ENCODE data around the gene CDKN2B-AS1.

The CDKN2B-AS1 gene

DNA sequence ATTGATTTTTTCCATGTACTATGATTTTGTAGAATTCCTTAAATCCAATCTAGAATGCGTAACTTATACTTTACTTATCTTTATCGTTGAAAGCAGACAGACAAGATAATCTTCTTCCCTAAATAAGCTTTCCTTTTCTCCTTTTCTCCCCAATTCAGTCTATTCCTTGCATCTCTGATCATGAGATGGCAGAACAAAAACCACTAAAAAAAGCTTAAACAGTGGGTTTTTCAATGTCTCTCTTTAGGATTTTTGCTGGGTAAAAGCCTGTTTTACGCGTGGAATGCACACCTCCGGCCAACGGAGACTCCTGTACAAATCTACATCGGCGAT is 13.8 kb downstream of the CDKN2B-AS1 start:
- no peak for DNase-seq

- peak; percentile 94 for DNase-seq
Observed at GRCh38 chr9:22008717-22009505, 14.3 kb downstream of the CDKN2B-AS1 start, which contains the start of gene CDKN2B. Gene CDKN2B (minus strand): TSS chr9:22009305. CDS start chr9:22008953, 352 bp downstream.

- DNase-seq = no peak
Observed at GRCh38 chr9:22009506-22009867, 14.9 kb downstream of the CDKN2B-AS1 start.

DNA sequence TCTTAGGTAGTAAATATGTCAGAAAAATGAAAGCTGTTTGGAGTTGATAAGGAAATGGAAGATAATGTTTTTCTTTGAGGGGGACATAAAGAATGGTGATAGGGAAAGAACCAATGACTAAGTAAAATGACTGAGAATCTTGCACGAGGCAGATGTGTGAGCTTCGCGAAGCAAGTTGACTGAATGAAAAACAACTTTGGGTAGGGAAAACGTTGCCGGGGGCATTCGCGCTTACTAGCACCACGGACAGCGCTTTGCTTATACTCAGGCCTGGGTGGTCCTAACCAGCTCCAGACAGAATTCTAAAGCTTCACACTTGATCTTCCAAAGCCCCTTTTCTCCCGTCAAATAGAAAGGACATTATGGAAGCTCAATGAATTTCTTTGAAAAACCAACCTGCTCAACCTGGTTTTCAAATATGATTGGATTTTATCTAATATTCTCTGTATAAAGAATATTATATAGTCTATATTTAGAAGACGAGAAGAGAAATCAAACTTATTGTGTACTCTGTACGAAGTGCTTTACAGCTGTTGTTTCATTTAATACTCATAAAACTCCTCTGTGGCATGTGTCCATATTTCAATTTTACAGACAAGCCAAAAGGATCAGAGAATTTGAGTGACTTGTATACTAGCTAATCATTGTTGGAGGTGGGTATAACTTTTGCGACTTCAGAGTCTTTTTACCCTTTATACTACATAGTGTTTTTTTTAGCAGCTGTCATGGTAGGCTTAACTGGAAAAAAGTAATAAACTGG is 16.5 kb downstream of the CDKN2B-AS1 start:
- DNase-seq = peak; percentile 61

GRCh38 chr9:22022396-22022795 is 27.8 kb downstream of the CDKN2B-AS1 start:
- no peak for DNase-seq

GRCh38 chr9:22026696-22027095 is 32.1 kb downstream of the CDKN2B-AS1 start:
- DNase-seq = no peak

DNA sequence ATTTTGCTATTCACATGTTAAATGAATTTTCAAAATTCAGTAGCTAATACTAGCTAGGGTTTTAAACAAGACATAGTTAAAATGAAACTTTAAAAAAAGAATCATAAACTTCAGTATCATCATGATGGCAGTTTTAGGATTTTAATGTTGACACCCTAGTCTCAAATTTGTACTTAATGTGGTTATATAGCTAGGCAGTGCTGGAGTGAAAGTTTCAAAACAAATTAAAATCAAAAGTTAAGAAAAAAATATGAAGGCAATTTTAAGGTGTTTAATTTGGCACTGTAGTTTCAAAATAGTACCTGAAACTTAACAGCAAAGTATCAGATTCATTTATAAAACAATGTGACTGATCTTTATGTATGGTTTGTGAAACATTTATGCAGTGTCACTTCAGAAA is 33.8 kb downstream of the CDKN2B-AS1 start:
- no peak for DNase-seq

DNA sequence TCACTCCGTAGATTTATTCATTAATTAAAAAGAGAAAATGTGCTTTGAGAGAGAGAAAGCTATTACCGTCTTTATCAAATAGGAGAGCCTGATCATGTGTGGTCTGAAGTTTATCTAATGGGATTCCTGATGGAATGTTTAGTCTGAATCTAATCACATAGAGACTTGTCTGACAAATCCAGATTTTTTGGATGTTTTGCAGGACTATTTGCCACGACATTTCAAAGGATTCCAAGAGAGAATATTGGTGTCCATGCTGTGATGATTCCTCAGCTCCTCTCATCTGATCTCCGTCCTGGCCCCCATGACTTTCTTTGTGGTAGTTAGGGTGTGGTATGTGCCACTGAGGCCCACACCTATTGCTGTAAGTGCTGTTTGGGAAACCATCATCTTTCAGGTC is 34.6 kb downstream of the CDKN2B-AS1 start:
- no peak for DNase-seq

GRCh38 chr9:22030101-22030598 is 35.6 kb downstream of the CDKN2B-AS1 start:
- DNase-seq = peak; percentile 59

DNA sequence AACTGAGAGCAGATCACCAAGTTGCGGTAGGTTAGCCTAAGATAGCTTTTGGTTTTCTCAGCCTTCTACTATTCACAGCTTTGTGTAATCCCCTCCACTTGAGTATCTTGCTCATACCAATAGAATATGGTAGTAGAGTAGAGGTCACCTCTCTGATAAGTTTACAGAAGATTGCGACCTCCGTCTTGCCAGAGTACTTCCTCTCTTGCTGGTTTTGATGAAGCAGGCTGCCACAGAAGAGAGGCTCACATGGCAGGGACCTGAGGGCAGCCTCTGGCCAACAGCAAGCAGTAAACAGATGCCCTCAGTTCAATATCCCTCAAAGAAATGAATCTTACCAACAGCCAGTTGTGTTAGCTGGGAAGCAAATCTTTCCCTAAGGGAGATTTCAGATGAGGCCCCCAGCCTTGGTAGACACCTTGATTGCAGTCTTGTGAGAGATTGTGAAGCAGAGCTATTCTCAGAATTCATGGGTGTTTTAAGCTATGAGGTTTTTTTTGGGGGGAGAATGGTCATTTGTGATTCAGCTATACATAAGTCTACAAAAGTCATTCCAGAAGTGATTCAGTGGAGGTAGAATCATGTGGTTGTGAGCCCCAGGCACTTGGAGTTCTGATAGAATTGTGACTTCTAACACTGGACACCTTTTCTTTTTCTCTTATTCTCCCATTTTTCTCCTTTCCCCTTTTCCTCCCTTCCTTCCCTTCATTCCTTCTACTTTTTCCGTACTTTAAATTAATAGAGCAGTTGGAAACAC is 37.2 kb downstream of the CDKN2B-AS1 start:
- DNase-seq = no peak

- DNase-seq = no peak
Observed at GRCh38 chr9:22033012-22033630, 38.5 kb downstream of the CDKN2B-AS1 start.

DNA sequence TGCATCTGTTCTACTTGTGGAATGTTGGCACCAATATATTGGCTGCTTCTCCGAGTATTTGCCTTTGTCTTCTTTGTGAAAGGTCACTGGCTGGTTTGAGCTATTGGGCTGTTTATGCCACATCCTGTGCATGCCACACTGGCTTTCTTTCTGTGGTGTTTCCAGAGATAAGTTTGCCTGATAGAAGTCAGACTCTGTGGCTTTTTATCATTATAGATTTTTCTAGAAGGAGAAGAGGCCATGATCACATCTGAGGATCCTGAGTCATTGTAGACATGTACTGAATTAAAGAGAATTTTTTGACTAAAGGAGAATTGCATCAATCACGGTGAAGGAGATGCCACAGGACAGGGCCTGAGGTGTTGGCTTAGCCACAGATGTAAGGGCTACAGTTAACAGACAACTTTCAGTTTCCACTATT is 41.0 kb downstream of the CDKN2B-AS1 start:
- no peak for DNase-seq

- no peak for DNase-seq
Observed at GRCh38 chr9:22036866-22037626, 42.5 kb downstream of the CDKN2B-AS1 start.

GRCh38 chr9:22037954-22038690 is 43.5 kb downstream of the CDKN2B-AS1 start:
- DNase-seq = peak; percentile 39

GRCh38 chr9:22039258-22039657 is 44.7 kb downstream of the CDKN2B-AS1 start:
- no peak for DNase-seq

DNA sequence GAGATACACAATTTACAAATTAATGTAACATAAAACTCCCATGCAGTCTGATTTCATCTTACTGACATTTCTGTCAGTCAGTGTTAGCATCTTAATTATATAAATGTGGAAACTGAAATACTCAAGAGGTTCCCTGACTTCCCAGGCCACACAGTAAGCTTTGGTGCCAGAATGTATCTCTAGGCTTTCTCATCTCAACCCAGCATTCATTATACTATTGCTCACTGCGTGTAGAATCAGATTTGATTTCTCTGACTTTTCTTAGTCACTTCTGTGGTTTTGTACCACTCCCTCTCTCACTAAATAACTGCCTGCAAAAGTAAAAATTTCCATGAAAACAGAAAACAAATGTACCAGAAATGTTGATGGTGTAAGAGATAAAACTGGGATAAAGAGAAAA is 46.2 kb downstream of the CDKN2B-AS1 start:
- DNase-seq = peak; percentile 83

GRCh38 chr9:22041344-22041743 is 46.8 kb downstream of the CDKN2B-AS1 start:
- no peak for DNase-seq

- peak; percentile 44 for DNase-seq
Observed at GRCh38 chr9:22041775-22042174, 47.2 kb downstream of the CDKN2B-AS1 start.

- DNase-seq = no peak
Observed at GRCh38 chr9:22043928-22044327, 49.3 kb downstream of the CDKN2B-AS1 start.

- DNase-seq = peak; percentile 90
Observed at GRCh38 chr9:22044583-22044982, 50.0 kb downstream of the CDKN2B-AS1 start.

GRCh38 chr9:22045423-22045822 is 50.8 kb downstream of the CDKN2B-AS1 start:
- no peak for DNase-seq

Measured in fibroblast of skin of right biceps (primary cell).